Activated effector memory CD4-positive, alpha-beta T cell treated with anti-CD3 and anti-CD28 coated beads, Interleukin-2, amount 50 U/mL, for 16 hours (primary cell): ENCODE measurements around the gene PPP2R2C.

Experiments
- DNase-seq: peaks from one replicate; pipeline ENCODE4 v3.0.0-alpha.2; 2020

PPP2R2C gene

GRCh38 chr4:6493658-6494304 lies 21.4 kb upstream of the PPP2R2C start:
- peak; percentile 38 for DNase-seq

GRCh38 chr4:6492861-6493657 lies 20.6 kb upstream of the PPP2R2C start:
- peak; percentile 37 for DNase-seq

DNA sequence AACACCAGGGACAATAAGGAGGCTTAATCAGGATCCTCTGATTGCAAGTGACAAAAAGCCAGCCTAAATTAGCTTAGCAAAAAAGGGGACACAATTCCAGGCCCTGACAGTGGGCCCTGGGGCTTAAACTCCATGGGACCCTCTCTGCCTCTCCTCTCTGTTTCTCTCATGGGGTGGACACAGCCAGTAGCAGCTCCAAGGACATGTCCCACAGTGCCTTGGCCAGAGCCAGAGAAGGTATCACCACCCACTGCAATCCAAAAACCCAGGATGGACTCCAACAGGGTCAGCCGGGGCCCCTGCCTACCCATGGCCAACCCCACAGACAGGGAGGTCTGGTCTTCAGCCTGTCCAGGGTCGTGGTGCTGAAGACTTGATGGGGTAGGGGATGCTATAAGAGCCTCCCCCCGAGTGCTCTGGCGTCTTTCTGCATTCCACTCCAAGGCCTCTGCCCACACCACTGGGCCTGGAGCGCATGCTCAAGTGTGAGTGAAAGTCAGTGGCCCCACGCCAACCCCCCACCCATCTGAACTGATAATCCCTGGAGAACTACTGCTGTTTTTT lies 19.7 kb upstream of the PPP2R2C start:
- peak; percentile 49 for DNase-seq

GRCh38 chr4:6491235-6491634 lies 18.8 kb upstream of the PPP2R2C start:
- DNase-seq: peak; percentile 22

GRCh38 chr4:6489927-6490326 lies 17.5 kb upstream of the PPP2R2C start:
- peak; percentile 43 for DNase-seq

DNA sequence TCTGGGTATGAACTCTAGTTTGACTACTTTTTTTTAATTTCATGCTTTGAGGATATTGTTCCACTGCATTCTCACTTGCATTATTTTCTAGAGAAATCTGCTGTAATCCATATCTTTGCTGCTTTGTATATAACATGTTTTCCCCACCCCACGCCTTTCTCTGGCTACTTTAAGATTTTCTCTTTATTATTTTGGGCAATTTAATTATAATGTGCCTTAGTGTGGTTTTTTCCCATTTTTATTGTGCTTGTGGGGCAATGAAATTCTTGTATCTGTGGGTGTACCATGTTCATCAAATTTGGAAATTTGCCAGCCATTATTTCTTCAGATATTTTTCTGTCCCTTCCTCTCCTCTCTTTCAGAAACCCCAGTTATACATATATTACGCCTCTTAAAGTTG lies 15.1 kb upstream of the PPP2R2C start:
- DNase-seq: no peak

DNA sequence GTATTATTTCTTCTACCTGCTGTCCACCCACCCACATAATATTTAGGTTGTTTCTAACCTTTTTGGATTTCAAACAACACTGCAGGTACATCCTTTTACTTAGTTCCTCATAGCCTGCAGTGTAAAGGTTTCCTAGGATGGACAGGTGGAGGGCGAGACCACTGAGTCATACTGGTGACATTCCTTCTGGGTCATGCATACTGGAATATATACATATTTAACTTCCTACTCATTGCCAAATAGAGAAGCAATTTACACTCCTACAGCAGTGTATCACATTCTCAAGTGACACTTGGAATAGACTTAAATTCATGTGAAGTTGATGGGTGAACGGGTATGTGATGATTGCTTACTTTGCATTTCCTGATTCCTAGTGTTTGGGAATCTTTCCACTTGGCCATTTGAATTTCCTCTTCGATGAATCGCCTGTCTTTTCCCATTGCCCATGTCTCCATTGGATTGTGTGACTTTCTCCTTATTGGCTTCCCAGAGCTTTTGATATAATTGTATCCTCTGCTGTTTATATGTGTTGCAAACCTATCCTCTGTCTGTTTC lies 8.2 kb upstream of the PPP2R2C start:
- DNase-seq: no peak

DNA sequence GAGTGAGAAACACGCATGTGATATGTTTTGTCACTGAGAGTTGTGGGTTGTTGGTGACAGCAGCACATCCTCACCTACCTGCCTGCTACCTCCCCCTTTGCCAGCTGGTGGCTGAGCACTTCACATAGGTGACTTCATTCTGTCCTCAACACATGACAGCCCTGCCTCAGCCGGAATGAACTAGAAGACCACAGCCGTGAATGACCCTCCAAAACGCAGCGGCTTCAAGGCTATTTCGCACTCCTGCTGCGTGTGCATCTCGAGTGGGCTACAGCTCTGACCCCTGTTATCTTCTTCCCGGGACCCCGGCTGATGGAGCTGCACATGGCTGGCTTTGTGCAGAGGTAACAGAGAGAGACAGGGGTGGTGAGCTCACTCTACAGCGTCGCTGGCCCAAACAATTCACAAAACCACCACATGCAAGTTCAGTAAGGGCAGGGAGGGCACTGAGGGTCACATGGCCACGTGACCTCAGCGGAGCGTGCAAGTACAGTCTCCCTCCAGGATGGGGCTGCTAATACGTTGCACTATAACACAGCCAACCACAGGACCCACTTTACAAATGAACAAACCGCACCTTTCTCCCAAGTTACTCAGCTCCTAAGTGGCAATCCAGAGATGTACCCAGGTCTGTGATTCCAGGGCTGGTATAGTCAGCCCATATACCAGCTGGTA lies 6.3 kb upstream of the PPP2R2C start:
- DNase-seq: peak; percentile 34

DNA sequence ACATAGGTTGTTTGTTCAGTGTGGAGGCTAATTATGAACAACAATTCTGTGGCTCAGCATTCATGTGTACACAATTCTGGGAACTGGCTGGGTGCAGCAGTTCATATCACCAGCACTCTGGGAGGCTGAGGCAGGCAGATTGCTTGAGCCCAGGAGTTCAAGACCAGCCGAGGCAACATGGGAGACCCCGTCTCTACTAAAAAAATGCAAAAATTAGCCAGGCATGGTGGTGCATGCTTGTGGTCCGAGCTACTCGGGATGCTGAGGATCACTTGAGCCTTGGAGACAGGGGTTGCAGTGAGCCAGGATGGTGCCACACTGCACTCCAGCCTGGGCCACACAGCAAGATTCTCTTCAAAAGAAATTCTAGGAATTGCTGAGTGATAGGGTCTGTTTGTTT lies 4.5 kb upstream of the PPP2R2C start:
- DNase-seq: no peak

GRCh38 chr4:6475492-6476020 lies 3.1 kb upstream of the PPP2R2C start:
- DNase-seq: peak; percentile 54

DNA sequence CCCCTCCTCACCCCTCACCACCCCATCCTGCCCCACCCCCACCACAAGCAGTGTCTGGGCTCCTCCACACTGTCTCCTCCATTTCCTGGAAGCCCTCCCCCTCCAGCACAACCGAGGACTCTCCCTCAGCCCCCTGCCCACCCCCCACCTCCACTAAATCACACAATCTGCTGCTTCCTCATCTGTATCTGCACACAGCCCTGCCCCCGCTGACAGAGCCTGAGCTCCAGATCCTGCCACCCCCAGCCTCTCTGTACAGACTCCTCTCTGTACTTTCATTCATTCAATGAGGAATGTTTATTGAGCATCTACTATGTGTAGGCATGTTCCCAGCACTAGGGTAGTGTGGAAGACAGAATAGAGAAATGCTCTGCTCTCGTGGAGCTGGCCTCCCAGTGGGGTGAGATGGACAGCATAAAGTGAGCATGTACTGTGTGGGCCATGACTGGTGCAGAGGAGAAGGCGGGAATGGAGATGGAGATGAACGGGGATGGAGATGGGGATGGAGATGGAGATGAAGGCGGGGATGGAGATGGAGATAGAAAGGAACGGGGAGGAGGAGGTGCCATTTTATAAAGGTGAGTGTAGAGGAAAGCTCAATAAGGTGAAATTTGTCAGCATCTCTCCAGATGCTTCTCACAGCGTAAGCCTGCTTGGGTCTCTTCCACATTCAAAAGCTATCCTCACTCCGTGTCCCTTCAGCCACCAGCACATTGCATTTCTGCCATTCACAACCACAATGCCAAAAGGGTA lies 2.5 kb upstream of the PPP2R2C start:
- DNase-seq: no peak

DNA sequence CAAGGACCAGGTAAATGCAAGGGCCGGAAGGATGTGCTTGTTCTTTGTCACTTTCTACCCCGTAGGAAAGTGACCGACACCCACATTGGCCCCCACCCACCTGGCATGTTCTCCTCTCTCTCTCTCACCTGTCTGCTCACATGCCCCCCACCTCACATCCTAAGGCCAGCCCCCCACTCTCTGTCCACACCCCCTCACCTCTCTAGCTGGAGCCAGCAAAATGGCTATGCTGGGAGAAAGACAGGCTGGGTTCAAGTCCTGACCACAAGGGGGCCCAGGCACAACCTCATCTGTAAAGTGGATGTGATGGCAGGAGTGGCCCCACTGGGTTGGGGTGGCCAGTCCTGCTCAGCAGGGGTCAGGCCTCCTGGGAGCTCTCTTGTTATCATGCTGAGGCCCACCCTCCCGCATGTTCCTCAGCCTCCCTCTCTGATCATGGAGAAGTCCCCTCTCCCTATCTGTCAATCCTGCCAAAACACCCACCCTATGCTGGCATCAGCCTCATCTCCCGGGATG lies 1.7 kb upstream of the PPP2R2C start:
- DNase-seq: peak; percentile 41

- peak; percentile 30 for DNase-seq
Measured at GRCh38 chr4:6473264-6474052, 1.0 kb upstream of the PPP2R2C start.

DNA sequence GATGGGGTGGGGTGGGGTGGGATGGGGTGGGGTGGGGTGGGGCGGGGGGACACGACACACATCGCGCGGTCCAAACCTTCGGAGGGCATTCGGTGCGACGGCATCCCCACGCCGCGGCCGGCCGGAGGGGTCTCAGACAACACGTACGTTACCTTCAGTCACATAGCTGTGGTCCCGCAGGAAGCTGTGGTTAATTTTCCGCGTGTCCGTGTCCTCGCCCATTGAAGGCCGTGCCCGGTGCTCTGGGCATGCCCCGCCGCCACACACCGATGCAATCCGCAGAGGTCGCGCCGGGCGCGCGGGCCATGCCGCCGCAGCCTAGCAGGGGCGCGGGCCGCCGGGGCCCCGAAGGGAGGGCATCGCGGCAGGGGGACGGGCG lies 417 bp downstream of the PPP2R2C start:
- peak; percentile 50 for DNase-seq

DNA sequence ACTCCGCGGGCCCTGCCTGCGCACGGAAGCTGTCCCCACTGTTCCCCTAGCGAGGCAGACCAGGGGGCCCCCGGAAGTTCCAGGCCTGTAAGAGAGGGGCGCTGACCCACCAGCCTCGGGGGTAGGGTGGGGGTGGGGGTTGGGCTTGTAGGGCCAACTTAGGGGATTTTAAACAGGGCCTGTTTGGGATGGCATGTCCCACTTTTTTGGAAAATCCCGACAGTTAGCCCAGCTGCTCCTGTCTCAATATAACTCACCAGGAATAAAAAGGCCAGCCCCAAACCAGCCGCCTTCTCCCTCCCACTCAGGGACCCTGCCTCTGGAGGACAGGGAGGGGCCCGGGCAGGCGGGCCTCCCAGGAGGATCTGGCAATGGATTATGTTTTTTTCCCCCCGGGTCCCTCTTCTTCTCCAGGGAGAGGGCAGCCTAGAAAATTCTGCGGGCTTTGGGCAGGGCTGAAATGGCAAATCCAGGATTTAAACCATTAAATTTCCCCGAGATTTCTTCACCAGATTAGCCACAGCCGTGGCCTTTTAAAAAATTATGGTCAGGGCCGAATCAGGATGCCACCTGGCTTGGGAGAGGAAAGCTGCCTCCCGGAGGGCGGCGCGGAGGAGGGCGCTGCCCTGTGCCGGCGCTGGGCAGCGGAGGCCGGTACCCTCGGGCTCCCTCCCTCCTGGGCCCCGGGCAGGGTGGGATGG lies 957 bp downstream of the PPP2R2C start:
- no peak for DNase-seq

- peak; percentile 60 for DNase-seq
Measured at GRCh38 chr4:6470502-6471306, 1.7 kb downstream of the PPP2R2C start.

DNA sequence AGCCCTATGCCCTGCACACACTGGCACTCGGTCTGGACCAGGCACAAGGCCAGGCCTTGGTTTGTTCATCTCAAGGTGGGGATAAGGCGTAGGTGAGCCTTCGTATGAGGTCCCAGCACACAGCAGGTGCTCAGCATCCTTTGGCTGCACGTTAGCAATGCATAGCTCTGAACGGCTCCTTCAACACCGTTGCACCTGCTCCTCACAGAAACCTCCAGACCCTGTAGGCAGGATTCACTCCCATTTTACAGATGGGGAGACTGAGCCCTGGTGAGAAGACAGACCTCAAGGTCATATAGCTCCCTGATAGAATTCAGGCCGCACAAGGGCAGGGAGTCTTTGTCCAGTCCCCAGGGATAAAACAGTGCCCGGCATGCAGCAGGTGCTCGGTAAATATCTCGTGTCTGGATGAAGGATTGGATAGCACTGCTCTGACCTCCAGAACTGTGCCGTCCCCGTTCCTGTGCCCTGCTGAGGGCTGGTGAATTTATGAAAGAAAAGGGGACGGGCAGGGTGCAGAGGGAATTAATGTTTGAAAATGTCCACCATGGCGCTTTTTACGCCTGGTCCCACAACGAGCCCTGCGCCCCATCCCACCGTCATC lies 2.4 kb downstream of the PPP2R2C start:
- no peak for DNase-seq

- DNase-seq: no peak
Measured at GRCh38 chr4:6469144-6469543, 3.3 kb downstream of the PPP2R2C start.

DNA sequence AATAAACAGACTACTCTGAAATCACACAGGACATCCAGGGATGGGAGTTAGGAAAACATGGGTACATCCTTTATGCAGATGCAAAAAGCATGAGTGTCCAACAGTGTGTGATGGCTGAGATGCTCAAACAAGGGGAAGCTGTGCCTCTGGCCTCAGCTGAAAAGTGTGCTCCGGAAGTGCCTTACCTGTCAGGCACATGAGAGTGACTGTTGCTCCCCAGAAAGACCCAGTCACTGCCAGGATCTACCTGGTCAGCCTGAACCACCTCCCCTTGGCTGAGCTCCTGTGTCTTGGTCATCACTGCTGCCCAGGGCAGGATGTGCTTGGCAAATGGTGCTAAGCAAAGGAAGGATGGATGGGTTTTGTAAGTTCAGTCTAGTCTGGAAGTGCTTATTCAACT lies 4.0 kb downstream of the PPP2R2C start:
- DNase-seq: peak; percentile 44
